ENCODE results near the gene SLC2A9. TPM values are rescaled to one million over a fixed set of nuclear protein-coding genes. Genes with fewer than 3 reads are reported as not detected.

The SLC2A9 gene
- total and polyA plus RNA-seq, 2 of the 8 experiments (the other 6 are each of a cell fraction or from before 2014, with no cell fraction given), result 0.20 to 0.26 TPM

- FAIRE-seq (peak; percentile 92), DNase-seq (ENCODE audit: low read depth in 1 of 2, low spot score in 2 of 2) (peak; percentile 68 to 71)
- no peak overlapping the region for H2BK120ac ChIP-seq (replicated peaks; ENCODE audit: low read depth, low read length)
- no peak overlapping the region for H4K8ac ChIP-seq (ENCODE audit: extremely low read depth, insufficient read depth, low read length)
- H3K4me2 ChIP-seq (ENCODE audit: insufficient read depth in 1 of 2, low read depth in 2 of 2, low read length in 2 of 2), result no peak overlapping the region
- 31% methylated on average over 9 of the region's 9 CpGs; no CpG with 5 or more reads in 1 of the 2 experiments for WGBS, 2 experiments (ENCODE audit: extremely low coverage in 1 of 2, insufficient coverage in 1 of 2, insufficient read length in 1 of 2, insufficient replicate concordance in 2 of 2, low coverage in 1 of 2, low lambda C conversion rate in 2 of 2, missing lambda C conversion rate in 1 of 2)
- H3K18ac ChIP-seq (ENCODE audit: extremely low read depth, low read length), result no peak overlapping the region
- H4K5ac ChIP-seq (ENCODE audit: insufficient read length, low read depth, low read length), result no peak overlapping the region
- no peak overlapping the region for H2BK20ac ChIP-seq (ENCODE audit: low read length)
- no peaks in the 10 kb centered on the region for H3K36me3 ChIP-seq (ENCODE audit: control insufficient read depth in 2 of 4, insufficient read depth in 4 of 4, low read length in 3 of 4)
- peaks cover 0 to 3% (median 0%) of the 10 kb centered on the region in 4 experiments; a peak in 2 of 7 replicates for H3K4me1 ChIP-seq (replicated peaks in 1 of 4; ENCODE audit: control insufficient read depth in 3 of 4, insufficient read depth in 4 of 4, low read length in 3 of 4)
- no peaks in the 10 kb centered on the region for H4K20me1 ChIP-seq (replicated peaks in 1 of 2; ENCODE audit: control insufficient read depth in 1 of 2, insufficient read depth in 2 of 2, low read length in 2 of 2)
- no peak overlapping the region for H3K23ac ChIP-seq (ENCODE audit: insufficient read length)
- H3K9me3 ChIP-seq (ENCODE audit: insufficient read depth in 2 of 2, low read depth in 1 of 2, low read length in 1 of 2), result no peaks in the 10 kb centered on the region
- H2AK5ac ChIP-seq (ENCODE audit: low read depth, low read length), result no peak overlapping the region
- TF ChIP-seq TCF12 (IDR thresholded peaks at IDR 0.05; ENCODE audit: low read depth, low read length), result 0 out of 2 replicates have a peak, but pooled peaks have one; percentile 5
- peak; percentile 49; the same call in 1 of the 2 replicates for TF ChIP-seq YY1 (IDR thresholded peaks at IDR 0.05; ENCODE audit: low read depth, low read length)
- TF ChIP-seq RAD21 (IDR thresholded peaks at IDR 0.05 in 1 of 2, conservative IDR thresholded peaks at IDR 0.05 in 1 of 2; ENCODE audit: low read depth in 2 of 2, low read length in 2 of 2), result peak; percentile 84 to 91
- TF ChIP-seq MAX (IDR thresholded peaks at IDR 0.05), result no peak
- TF ChIP-seq CTCF (IDR thresholded peaks at IDR 0.05; ENCODE audit: control extremely low read depth in 1 of 3, insufficient read depth in 1 of 3, low read depth in 1 of 3, low read length in 3 of 3), result peak; percentile 56 to 90 (median 79)
- TF ChIP-seq CREB1 (IDR thresholded peaks at IDR 0.05), result no peak
- H2BK5ac ChIP-seq (ENCODE audit: low read depth, low read length), result no peak overlapping the region
- ChIA-PET CTCF (ENCODE audit: partially characterized antibody) (interaction anchor here (0.6 to 6.7 kb wide), 22 partner anchors 10 to 195 kb away, joined by 3 to 77 read pairs (median 4); no protein-coding TSS in a partner anchor), POLR2A (ENCODE audit: partially characterized antibody) (no interaction called here)
- H2BK12ac ChIP-seq (ENCODE audit: low read depth, low read length), result no peak overlapping the region
- no peaks in the 10 kb centered on the region for H3K79me1 ChIP-seq (ENCODE audit: low read depth, low read length)
- no peaks in the 10 kb centered on the region for H3K23me2 ChIP-seq (ENCODE audit: low read depth, low read length)
- H3K56ac ChIP-seq (replicated peaks; ENCODE audit: insufficient read length, low read depth, low read length), result no peak overlapping the region
- no peak overlapping the region for H3K4ac ChIP-seq (replicated peaks; ENCODE audit: insufficient read length, low read depth, low read length)
- H3K27me3 ChIP-seq (replicated peaks in 1 of 4; ENCODE audit: control insufficient read depth in 3 of 4, extremely low read depth in 1 of 4, insufficient read depth in 3 of 4, low read length in 3 of 4), result no peaks in the 10 kb centered on the region
- H3K9ac ChIP-seq (replicated peaks in 1 of 4; ENCODE audit: extremely low read depth in 1 of 4, low read depth in 3 of 4, low read length in 3 of 4), result no peak overlapping the region
- H4K91ac ChIP-seq (replicated peaks; ENCODE audit: insufficient read length, low read length), result no peak overlapping the region
- H2BK15ac ChIP-seq (ENCODE audit: low read length), result no peak overlapping the region
- no peak overlapping the region for H2AFZ ChIP-seq (ENCODE audit: low read length)
- H3K79me2 ChIP-seq (ENCODE audit: control insufficient read depth in 1 of 2, insufficient read depth in 2 of 2, low read length in 2 of 2), result no peaks in the 10 kb centered on the region
- no peak overlapping the region for H3K27ac ChIP-seq (ENCODE audit: low read depth, low read length)
- no peak overlapping the region for H3K4me3 ChIP-seq (ENCODE audit: extremely low read depth in 1 of 4, insufficient read depth in 2 of 4, low read depth in 3 of 4, low read length in 4 of 4)
- H3K14ac ChIP-seq (ENCODE audit: insufficient read length), result no peak overlapping the region
These were observed 122.5 kb downstream of the SLC2A9 start for GRCh38 chr4:9898596-9899305.
